NT2/D1 (cell line): ENCODE results near the gene INTS7.

Source experiments
- SUZ12 ChIP-seq: IDR thresholded peaks from 2 replicates; pipeline ENCODE4 v1.6.1; 2011; ENCODE audit not compliant: insufficient read length, insufficient read depth; ENCODE audit errors: extremely low read depth
- YY1 ChIP-seq: IDR thresholded peaks from 2 replicates; pipeline ENCODE4 v1.6.1; 2011; ENCODE audit not compliant: insufficient read length, insufficient read depth
- ZNF274 ChIP-seq: IDR thresholded peaks from 2 replicates; pipeline ENCODE4 v1.6.1; 2011; ENCODE audit warnings: mild to moderate bottlenecking, low read depth, low read length

DNA sequence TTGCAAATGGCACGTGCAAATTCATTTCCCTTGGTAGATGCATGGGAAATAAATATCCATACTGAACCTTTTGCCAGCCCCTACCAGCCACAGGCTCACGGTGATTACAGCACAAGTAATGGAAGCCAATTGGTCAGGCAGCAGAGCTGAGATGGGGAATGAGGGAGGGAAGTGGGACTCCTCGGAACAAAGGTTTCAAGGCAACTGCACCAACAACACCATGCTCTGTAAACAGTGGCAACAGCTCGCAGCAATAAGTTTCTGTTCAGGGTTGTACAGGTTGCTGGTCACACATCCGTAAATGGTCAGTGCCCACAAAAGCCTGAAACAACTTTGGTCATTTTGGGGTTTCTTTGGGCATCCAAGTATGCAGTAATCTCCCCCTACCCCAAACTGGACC, 142.1 kb downstream of the INTS7 start:
- no peak for TF ChIP-seq YY1
- TF ChIP-seq ZNF274: no peak
- TF ChIP-seq SUZ12: no peak
